NCI-H748 treated with DMSO at 0.1 percent for 48 hours (cell line): ENCODE measurements around the gene RADX.

Experiments
- DNase-seq: peaks from one replicate; lab custom pipeline; 2025; lab: John Stamatoyannopoulos, UW

Gene RADX

GRCh38 chrX:106692425-106693065, 80.8 kb downstream of the RADX start:
- DNase-seq: no peak

- DNase-seq: no peak
These were observed 84.7 kb downstream of the RADX start for GRCh38 chrX:106696502-106696901.

- DNase-seq: no peak
These were observed 86.9 kb downstream of the RADX start for GRCh38 chrX:106698693-106699092.

GRCh38 chrX:106702636-106703035, 90.9 kb downstream of the RADX start:
- no peak for DNase-seq

GRCh38 chrX:106706466-106706865, 94.7 kb downstream of the RADX start:
- DNase-seq: no peak

GRCh38 chrX:106707771-106708454, 96.1 kb downstream of the RADX start:
- no peak for DNase-seq

- no peak for DNase-seq
These were observed 99.0 kb downstream of the RADX start for GRCh38 chrX:106710771-106711170.

- no peak for DNase-seq
These were observed 99.6 kb downstream of the RADX start for GRCh38 chrX:106711375-106711774.

GRCh38 chrX:106716004-106716403, 104.2 kb downstream of the RADX start:
- DNase-seq: no peak

GRCh38 chrX:106716463-106716862, 104.7 kb downstream of the RADX start:
- DNase-seq: no peak

GRCh38 chrX:106718709-106719108, 106.9 kb downstream of the RADX start:
- DNase-seq: no peak

GRCh38 chrX:106725931-106726330, 114.2 kb downstream of the RADX start:
- no peak for DNase-seq

GRCh38 chrX:106726485-106727437, 115.0 kb downstream of the RADX start, which contains the start of gene RNF128:
Gene RNF128 (plus strand): TSS chrX:106726701. CDS start chrX:106726914, 213 bp downstream.
- DNase-seq: peak; percentile 13

- DNase-seq: no peak
These were observed 116.6 kb downstream of the RADX start for GRCh38 chrX:106728337-106728736.
